ENCODE measurements around the gene AFAP1L2. TPM values are rescaled to one million over a fixed set of nuclear protein-coding genes. Genes with fewer than 3 reads are reported as not detected.

AFAP1L2 gene, protein sequence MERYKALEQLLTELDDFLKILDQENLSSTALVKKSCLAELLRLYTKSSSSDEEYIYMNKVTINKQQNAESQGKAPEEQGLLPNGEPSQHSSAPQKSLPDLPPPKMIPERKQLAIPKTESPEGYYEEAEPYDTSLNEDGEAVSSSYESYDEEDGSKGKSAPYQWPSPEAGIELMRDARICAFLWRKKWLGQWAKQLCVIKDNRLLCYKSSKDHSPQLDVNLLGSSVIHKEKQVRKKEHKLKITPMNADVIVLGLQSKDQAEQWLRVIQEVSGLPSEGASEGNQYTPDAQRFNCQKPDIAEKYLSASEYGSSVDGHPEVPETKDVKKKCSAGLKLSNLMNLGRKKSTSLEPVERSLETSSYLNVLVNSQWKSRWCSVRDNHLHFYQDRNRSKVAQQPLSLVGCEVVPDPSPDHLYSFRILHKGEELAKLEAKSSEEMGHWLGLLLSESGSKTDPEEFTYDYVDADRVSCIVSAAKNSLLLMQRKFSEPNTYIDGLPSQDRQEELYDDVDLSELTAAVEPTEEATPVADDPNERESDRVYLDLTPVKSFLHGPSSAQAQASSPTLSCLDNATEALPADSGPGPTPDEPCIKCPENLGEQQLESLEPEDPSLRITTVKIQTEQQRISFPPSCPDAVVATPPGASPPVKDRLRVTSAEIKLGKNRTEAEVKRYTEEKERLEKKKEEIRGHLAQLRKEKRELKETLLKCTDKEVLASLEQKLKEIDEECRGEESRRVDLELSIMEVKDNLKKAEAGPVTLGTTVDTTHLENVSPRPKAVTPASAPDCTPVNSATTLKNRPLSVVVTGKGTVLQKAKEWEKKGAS
- total RNA-seq (2014; rRNA removed; shearing (Covaris generic)) (not detected in 2 replicates), polyA plus RNA-seq (2016; fragmentation: Nextera tagmentation; extraction: Ambion mirVana) (not detected in 2 replicates)

DNA sequence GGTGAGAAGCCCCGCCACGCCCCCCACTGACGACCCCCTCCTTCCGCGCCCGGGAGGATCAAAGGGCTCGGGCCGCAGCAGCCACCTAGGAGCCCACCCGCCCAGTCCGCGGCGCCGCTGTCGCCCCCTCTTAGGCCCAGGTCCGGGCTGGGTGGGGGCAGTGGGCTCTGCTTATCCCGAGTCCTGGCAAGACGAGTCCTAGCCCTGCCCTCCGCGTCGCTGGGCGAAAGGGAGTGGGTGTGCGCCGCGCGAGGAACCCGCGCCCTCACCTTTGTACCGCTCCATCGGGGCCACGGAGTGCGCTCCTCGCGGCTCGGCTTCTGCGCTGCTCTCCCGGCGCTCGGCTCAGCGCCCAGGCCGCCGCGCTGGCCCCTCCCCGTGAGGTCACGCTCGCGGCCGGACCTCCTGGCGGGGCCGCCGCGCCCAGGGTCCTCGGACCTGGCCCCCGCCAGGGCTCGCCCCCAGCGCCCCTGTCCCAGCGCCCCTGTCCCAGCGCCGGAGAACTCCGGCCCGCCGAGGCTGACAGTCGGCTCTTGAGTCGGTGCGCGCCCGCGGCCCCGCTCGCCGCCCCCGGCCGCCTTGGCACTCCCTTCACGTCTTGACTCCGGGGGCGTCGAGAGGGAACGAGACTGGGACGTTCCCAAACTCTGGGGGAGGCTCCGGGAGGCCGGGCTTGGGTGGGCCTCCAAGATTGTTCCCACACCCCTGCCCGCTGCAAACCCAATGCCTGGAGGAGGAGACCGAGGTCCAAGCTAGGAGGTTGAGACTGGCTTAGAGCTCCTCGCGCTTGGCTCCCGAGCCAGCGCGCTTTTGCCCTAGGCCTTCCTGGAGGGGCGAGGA is at the start of gene AFAP1L2:
Gene AFAP1L2, minus strand, starts transcription at position 332 of the 840 bp plus-strand sequence. Its CDS starts 47 bp downstream, at position 285.
- H3K9ac ChIP-seq, result no peak within 1 kb of the TSS
- in situ Hi-C loops (cut with MboI), result no loop called here

DNA sequence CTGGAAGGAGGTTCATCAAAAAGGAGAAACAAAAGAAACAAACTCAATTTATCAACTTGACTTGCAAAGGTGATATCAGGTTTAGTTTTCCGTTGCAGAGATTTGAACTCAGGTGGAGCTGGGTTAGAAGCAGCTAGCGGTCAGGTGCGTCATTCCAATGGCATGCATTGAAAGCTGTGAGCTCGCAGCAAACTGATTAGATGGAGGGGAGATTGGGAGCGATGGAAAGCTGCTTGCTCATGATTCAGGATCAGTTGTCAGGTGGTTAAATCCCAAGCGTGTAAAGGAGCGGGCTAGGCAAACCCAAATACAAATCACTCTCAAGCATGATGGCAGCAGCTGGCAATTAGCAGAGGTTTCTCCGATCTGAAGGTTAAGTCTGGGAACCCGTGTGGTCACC is 49.3 kb upstream of the AFAP1L2 start:
- Histone ChIP-seq H3K36me3 (ENCODE audit: low read depth) (no peaks in the 10 kb centered on the region), H3K4me3 (no peak overlapping the region), H3K27ac (no peak overlapping the region), H4K20me1 (ENCODE audit: insufficient read depth) (no peaks in the 10 kb centered on the region), H3F3A (ENCODE audit: insufficient read depth) (no peaks in the 10 kb centered on the region), H3K9me3 (ENCODE audit: low read depth) (no peaks in the 10 kb centered on the region), H2AFZ (no peak overlapping the region), H3K9me2 (ENCODE audit: insufficient read depth) (no peaks in the 10 kb centered on the region), H3K27me3 (replicated peaks; ENCODE audit: insufficient read depth) (peaks cover 13% of the 10 kb centered on the region; the same call in 1 of the 2 replicates), H3K9ac (no peak overlapping the region), H3K4me1 (ENCODE audit: insufficient read depth) (no peaks in the 10 kb centered on the region), H3K4me2 (ENCODE audit: unreplicated experiment) (no peak overlapping the region), H3K79me2 (ENCODE audit: insufficient read depth) (no peaks in the 10 kb centered on the region)
- no peak for TF ChIP-seq EZH2phosphoT487 (IDR thresholded peaks at IDR 0.05; ENCODE audit: insufficient read depth, low read depth)
- no peak for TF ChIP-seq EZH2 (IDR thresholded peaks at IDR 0.05; ENCODE audit: insufficient read depth, poor library complexity, severe bottlenecking)
- 54 to 60% methylated on average over 9 of the region's 9 CpGs for WGBS, 2 experiments (ENCODE audit: low coverage in 1 of 2, low lambda C conversion rate in 2 of 2, missing lambda C conversion rate in 2 of 2)
- in situ Hi-C loops (cut with MboI), result no loop called here
- DNase-seq, result no peak

More for the DNA sequence above, at the start of gene AFAP1L2:
- peak; percentile 42 for TF ChIP-seq EZH2 (IDR thresholded peaks at IDR 0.05; ENCODE audit: insufficient read depth, poor library complexity, severe bottlenecking)
- TF ChIP-seq EZH2phosphoT487 (IDR thresholded peaks at IDR 0.05; ENCODE audit: insufficient read depth, low read depth), result no peak
- DNase-seq, result peak; percentile 35
- H3K79me2 ChIP-seq (ENCODE audit: insufficient read depth), result no peaks in the 10 kb centered on the region
- no peaks in the 10 kb centered on the region for H4K20me1 ChIP-seq (ENCODE audit: insufficient read depth)
- peak within 1 kb of the TSS; percentile 1 for H3K4me2 ChIP-seq (ENCODE audit: unreplicated experiment)
- H3K36me3 ChIP-seq (ENCODE audit: low read depth), result no peaks in the 10 kb centered on the region
- H3K4me1 ChIP-seq (ENCODE audit: insufficient read depth), result no peaks in the 10 kb centered on the region
- H3K9me2 ChIP-seq (ENCODE audit: insufficient read depth), result no peaks in the 10 kb centered on the region
- 3 to 4% methylated on average over 41 to 70 of the region's 88 CpGs for WGBS, 2 experiments (ENCODE audit: low coverage in 1 of 2, low lambda C conversion rate in 2 of 2, missing lambda C conversion rate in 2 of 2)
- no peaks in the 10 kb centered on the region for H3F3A ChIP-seq (ENCODE audit: insufficient read depth)
- H3K9me3 ChIP-seq (ENCODE audit: low read depth), result no peaks in the 10 kb centered on the region
- H3K4me3 ChIP-seq, result peak within 1 kb of the TSS; percentile 39; the same call in 1 of the 2 replicates
- H2AFZ ChIP-seq, result no peak within 1 kb of the TSS
- H3K27me3 ChIP-seq (replicated peaks; ENCODE audit: insufficient read depth), result peaks cover 68% of the 10 kb centered on the region
- no peak within 1 kb of the TSS for H3K27ac ChIP-seq

DNA sequence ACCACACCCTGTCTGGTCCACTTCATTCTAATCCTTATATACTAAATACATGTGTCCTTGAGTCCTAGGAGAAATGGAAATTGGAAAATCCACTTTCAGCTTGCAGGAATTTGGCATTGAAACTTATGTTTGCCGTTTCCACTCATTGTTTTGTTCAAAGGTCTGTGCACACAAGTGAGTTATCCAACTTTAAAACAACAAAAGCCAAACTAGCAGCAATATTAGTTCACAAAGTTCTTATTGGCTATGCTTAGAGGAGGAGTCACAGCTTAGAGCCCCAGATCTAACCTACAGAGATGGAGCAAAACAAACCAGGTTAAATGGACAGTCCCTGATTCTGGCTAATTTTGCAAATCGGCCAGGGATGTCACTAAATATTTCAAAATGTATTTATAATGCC is 44.6 kb upstream of the AFAP1L2 start:
- in situ Hi-C loops (cut with MboI), result no loop called here
- no peak overlapping the region for H3K9ac ChIP-seq
- no peak overlapping the region for H3K4me2 ChIP-seq (ENCODE audit: unreplicated experiment)
- H2AFZ ChIP-seq, result no peak overlapping the region
- H3F3A ChIP-seq (ENCODE audit: insufficient read depth), result no peaks in the 10 kb centered on the region
- H3K36me3 ChIP-seq (ENCODE audit: low read depth), result no peaks in the 10 kb centered on the region
- no peaks in the 10 kb centered on the region for H3K9me3 ChIP-seq (ENCODE audit: low read depth)
- H3K27ac ChIP-seq, result no peak overlapping the region
- no peak for DNase-seq
- H3K27me3 ChIP-seq (replicated peaks; ENCODE audit: insufficient read depth), result no peaks in the 10 kb centered on the region; the same call in 1 of the 2 replicates
- no peaks in the 10 kb centered on the region for H3K4me1 ChIP-seq (ENCODE audit: insufficient read depth)
- no peaks in the 10 kb centered on the region for H3K79me2 ChIP-seq (ENCODE audit: insufficient read depth)
- H3K9me2 ChIP-seq (ENCODE audit: insufficient read depth), result no peaks in the 10 kb centered on the region
- no peaks in the 10 kb centered on the region for H4K20me1 ChIP-seq (ENCODE audit: insufficient read depth)
- TF ChIP-seq EZH2 (IDR thresholded peaks at IDR 0.05; ENCODE audit: insufficient read depth, poor library complexity, severe bottlenecking) (no peak), EZH2phosphoT487 (IDR thresholded peaks at IDR 0.05; ENCODE audit: insufficient read depth, low read depth) (no peak)
- 18 to 23% methylated on average over 2 of the region's 2 CpGs for WGBS, 2 experiments (ENCODE audit: low coverage in 1 of 2, low lambda C conversion rate in 2 of 2, missing lambda C conversion rate in 2 of 2)
- no peak overlapping the region for H3K4me3 ChIP-seq

DNA sequence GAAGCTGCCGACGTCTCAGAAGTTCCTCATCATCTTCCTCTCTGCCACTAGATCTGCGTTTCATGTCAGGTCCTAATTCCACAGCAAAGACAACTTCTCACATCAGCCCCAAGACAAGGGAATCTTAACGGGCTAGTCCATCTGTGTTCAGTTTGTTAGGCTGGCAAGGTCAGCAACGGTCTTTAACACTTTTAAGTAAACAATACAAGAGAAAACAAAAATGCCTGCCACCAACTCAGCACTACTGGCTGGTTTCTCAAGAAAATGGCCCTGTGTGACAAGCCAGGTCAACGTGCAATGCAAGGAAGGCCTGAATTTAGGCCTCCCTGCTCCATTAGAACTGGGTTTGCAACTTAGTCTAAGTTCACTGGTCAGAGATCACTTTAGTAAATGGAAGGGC is 41.0 kb upstream of the AFAP1L2 start:
- 21 to 26% methylated on average over 6 of the region's 6 CpGs for WGBS, 2 experiments (ENCODE audit: low coverage in 1 of 2, low lambda C conversion rate in 2 of 2, missing lambda C conversion rate in 2 of 2)
- Histone ChIP-seq H3K9me3 (ENCODE audit: low read depth) (no peaks in the 10 kb centered on the region), H3K27me3 (replicated peaks; ENCODE audit: insufficient read depth) (peaks cover 3% of the 10 kb centered on the region; the same call in 1 of the 2 replicates), H3K79me2 (ENCODE audit: insufficient read depth) (no peaks in the 10 kb centered on the region), H3K9ac (no peak overlapping the region), H3K36me3 (ENCODE audit: low read depth) (no peaks in the 10 kb centered on the region), H3K27ac (no peak overlapping the region), H3K4me2 (ENCODE audit: unreplicated experiment) (no peak overlapping the region), H3K9me2 (ENCODE audit: insufficient read depth) (no peaks in the 10 kb centered on the region), H3K4me3 (no peak overlapping the region), H3F3A (ENCODE audit: insufficient read depth) (no peaks in the 10 kb centered on the region), H3K4me1 (ENCODE audit: insufficient read depth) (no peaks in the 10 kb centered on the region), H2AFZ (no peak overlapping the region), H4K20me1 (ENCODE audit: insufficient read depth) (no peaks in the 10 kb centered on the region)
- in situ Hi-C loops (cut with MboI), result no loop called here
- TF ChIP-seq EZH2 (IDR thresholded peaks at IDR 0.05; ENCODE audit: insufficient read depth, poor library complexity, severe bottlenecking) (no peak), EZH2phosphoT487 (IDR thresholded peaks at IDR 0.05; ENCODE audit: insufficient read depth, low read depth) (no peak)
- DNase-seq, result no peak
